ENCODE measurements around the gene FOXP1.

Gene FOXP1

GRCh38 chr3:71011565-71012287 lies 571.8 kb downstream of the FOXP1 start:
- TF ChIP-seq CTCF (IDR thresholded peaks at IDR 0.05) = no peak
- peaks cover 10 to 15% (median 11%) of the 10 kb centered on the region in 3 donors for H3K36me3 ChIP-seq
- intact Hi-C loops (cut with DNase I; ENCODE audit: low total_unique reads) = no loop called here
- no peak overlapping the region for H3K4me3 ChIP-seq
- peaks cover 0 to 3% (median 0%) of the 10 kb centered on the region in 3 donors for H3K9me3 ChIP-seq
- no peak for DNase-seq
- H3K4me1 ChIP-seq = peaks cover 0 to 62% (median 21%) of the 10 kb centered on the region in 4 donors
- H3K27me3 ChIP-seq = no peaks in the 10 kb centered on the region
- H3K27ac ChIP-seq = peak overlapping the region in 1 of 2 donors; percentile 1

GRCh38 chr3:71010726-71011455 lies 572.6 kb downstream of the FOXP1 start:
- intact Hi-C loops (cut with DNase I; ENCODE audit: low total_unique reads) = no loop called here
- peaks cover 10 to 15% (median 11%) of the 10 kb centered on the region in 3 donors for H3K36me3 ChIP-seq
- no peak overlapping the region for H3K4me3 ChIP-seq
- peaks cover 0 to 3% (median 0%) of the 10 kb centered on the region in 3 donors for H3K9me3 ChIP-seq
- peaks cover 0 to 62% (median 29%) of the 10 kb centered on the region in 4 donors for H3K4me1 ChIP-seq
- DNase-seq = no peak
- no peak for TF ChIP-seq CTCF (IDR thresholded peaks at IDR 0.05)
- H3K27me3 ChIP-seq = no peaks in the 10 kb centered on the region
- peak overlapping the region in 1 of 2 donors; percentile 26 for H3K27ac ChIP-seq

- intact Hi-C loops (cut with DNase I; ENCODE audit: low total_unique reads) = no loop called here
Observed at GRCh38 chr3:71008350-71008935, 575.1 kb downstream of the FOXP1 start.

GRCh38 chr3:71006810-71007785 lies 576.4 kb downstream of the FOXP1 start:
- DNase-seq = no peak
- no peaks in the 10 kb centered on the region for H3K27me3 ChIP-seq
- H3K27ac ChIP-seq = peak overlapping the region; percentile 37 to 42
- TF ChIP-seq CTCF (IDR thresholded peaks at IDR 0.05) = peak; percentile 30 to 39
- H3K9me3 ChIP-seq = no peaks in the 10 kb centered on the region
- intact Hi-C loops (cut with DNase I; ENCODE audit: low total_unique reads) = no loop called here
- H3K4me3 ChIP-seq = no peak overlapping the region
- H3K36me3 ChIP-seq = no peaks in the 10 kb centered on the region
- H3K4me1 ChIP-seq = peaks cover 0 to 92% (median 51%) of the 10 kb centered on the region in 4 donors

More at GRCh38 chr3:71008350-71008935, 575.1 kb downstream of the FOXP1 start:
- Histone ChIP-seq H3K36me3 (no peaks in the 10 kb centered on the region), H3K4me3 (no peak overlapping the region), H3K4me1 (peaks cover 0 to 78% (median 42%) of the 10 kb centered on the region in 4 donors), H3K27ac (peak overlapping the region; percentile 37 to 42), H3K27me3 (no peaks in the 10 kb centered on the region), H3K9me3 (no peaks in the 10 kb centered on the region)
- DNase-seq = no peak
- no peak for TF ChIP-seq CTCF (IDR thresholded peaks at IDR 0.05)

Data from tibial artery (tissue), 4 donors.